Measurements from ENCODE around the gene DALRD3. TPM values are rescaled to one million over a fixed set of nuclear protein-coding genes. Genes with fewer than 3 reads are reported as not detected.

Gene DALRD3
- total and polyA plus RNA-seq, 7 donors, result 11.8 to 35.5 (median 19.8) TPM

DNA sequence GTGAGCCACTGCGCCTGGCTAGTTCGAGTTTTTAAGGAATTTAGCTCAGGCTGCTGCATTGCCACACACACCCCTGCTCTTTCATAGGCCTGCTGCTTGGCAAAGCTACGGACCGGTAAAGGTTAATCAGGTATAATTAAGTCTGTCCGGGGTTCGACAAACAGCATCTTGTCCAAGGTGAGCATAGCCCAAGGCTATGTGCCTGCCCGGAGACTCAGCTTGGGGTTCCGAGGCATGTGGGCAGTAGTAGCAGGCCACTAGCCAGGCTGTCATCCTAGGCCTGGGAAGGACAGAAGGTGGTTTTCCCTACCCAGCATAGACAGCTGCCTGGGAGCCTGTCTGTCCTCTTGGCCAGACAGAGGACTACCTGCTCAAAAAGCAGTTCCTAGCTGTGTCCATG, 21.7 kb downstream of the DALRD3 start:
- H3K27me3 ChIP-seq, result no peaks in the 10 kb centered on the region
- peaks cover 0 to 19% (median 5%) of the 10 kb centered on the region in 4 donors for H3K36me3 ChIP-seq
- no peak for TF ChIP-seq EP300 (IDR thresholded peaks at IDR 0.05)
- TF ChIP-seq POLR2AphosphoS5 (IDR thresholded peaks at IDR 0.05), result no peak
- DNase-seq, result no peak
- H3K27ac ChIP-seq, result no peak overlapping the region
- H3K9me3 ChIP-seq, result no peaks in the 10 kb centered on the region
- H3K4me1 ChIP-seq, result peaks cover 0 to 7% (median 6%) of the 10 kb centered on the region in 4 donors
- H3K4me3 ChIP-seq, result no peak overlapping the region
- 94 to 95% methylated on average over 8 of the region's 8 CpGs for WGBS, 2 donors
- intact Hi-C loops (cut with DNase I), result no loop called here

DNA sequence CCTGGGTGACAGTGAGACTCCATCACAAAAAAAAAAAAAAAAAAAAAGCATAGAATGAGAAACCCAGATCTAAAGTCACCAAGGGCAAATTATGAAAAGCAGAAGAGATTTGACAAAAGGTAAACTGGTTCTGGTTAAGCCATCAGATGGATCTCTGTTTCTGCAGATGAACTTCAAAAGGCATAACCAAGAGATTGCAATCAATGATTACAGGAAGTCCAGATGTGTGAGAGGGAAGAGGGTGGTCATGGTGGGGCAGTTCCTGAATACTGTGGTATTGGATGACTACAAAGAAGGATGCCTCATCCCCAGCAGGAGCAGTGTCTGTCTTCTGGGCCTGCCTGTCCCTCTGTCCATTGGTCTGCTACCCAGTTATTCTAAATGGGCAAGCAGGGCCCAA, 24.5 kb downstream of the DALRD3 start:
- TF ChIP-seq POLR2A (IDR thresholded peaks at IDR 0.05), result no peak
- TF ChIP-seq EP300 (IDR thresholded peaks at IDR 0.05), result no peak
- TF ChIP-seq POLR2AphosphoS5 (IDR thresholded peaks at IDR 0.05), result no peak
- TF ChIP-seq, protein P1, sequence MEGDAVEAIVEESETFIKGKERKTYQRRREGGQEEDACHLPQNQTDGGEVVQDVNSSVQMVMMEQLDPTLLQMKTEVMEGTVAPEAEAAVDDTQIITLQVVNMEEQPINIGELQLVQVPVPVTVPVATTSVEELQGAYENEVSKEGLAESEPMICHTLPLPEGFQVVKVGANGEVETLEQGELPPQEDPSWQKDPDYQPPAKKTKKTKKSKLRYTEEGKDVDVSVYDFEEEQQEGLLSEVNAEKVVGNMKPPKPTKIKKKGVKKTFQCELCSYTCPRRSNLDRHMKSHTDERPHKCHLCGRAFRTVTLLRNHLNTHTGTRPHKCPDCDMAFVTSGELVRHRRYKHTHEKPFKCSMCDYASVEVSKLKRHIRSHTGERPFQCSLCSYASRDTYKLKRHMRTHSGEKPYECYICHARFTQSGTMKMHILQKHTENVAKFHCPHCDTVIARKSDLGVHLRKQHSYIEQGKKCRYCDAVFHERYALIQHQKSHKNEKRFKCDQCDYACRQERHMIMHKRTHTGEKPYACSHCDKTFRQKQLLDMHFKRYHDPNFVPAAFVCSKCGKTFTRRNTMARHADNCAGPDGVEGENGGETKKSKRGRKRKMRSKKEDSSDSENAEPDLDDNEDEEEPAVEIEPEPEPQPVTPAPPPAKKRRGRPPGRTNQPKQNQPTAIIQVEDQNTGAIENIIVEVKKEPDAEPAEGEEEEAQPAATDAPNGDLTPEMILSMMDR (IDR thresholded peaks at IDR 0.05), result no peak
- H3K27me3 ChIP-seq, result no peaks in the 10 kb centered on the region
- H3K4me3 ChIP-seq, result no peak overlapping the region
- H3K36me3 ChIP-seq, result peaks cover 0 to 19% (median 5%) of the 10 kb centered on the region in 4 donors
- DNase-seq, result no peak
- intact Hi-C loops (cut with DNase I), result no loop called here
- no peak overlapping the region for H3K27ac ChIP-seq
- H3K4me1 ChIP-seq, result peaks cover 0 to 28% (median 25%) of the 10 kb centered on the region in 4 donors
- no peaks in the 10 kb centered on the region for H3K9me3 ChIP-seq

DNA sequence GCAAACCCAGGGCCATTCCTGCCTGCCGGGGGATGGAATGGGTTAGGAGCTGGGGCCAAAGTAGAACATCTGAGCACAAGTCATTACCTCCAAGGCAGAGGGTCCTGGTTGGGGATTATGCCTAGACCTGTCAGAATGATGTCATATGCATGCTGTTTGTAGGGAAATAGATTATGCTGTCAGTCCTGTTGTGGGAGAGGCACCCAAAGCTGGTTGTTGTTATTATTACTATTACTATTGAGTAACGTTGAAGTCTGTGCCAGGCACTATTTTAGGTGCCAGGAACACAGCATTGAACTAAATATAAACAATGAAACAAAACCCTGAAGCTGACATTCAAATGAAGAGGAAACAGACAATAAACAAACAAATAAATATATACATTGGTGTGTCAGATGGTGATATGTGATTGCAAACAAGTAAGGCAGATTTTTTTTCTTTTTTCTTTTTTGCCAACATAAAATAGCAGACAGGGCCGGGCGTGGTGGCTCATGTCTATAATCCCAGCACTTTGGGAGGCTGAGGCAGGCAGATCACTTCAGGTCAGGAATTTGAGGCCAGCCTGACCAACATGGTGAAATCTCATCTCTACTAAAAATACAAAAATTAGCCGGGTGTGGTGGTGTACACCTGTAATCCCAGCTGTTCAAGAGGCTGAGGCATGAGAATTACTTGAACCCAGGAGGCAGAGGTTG, 26.4 kb downstream of the DALRD3 start:
- Histone ChIP-seq H3K36me3 (peaks cover 0 to 11% (median 7%) of the 10 kb centered on the region in 4 donors), H3K27ac (peak overlapping the region in 3 of 4 donors; percentile 93 to 97 (median 95)), H3K4me1 (peaks cover 0 to 33% (median 26%) of the 10 kb centered on the region in 4 donors), H3K4me3 (peak overlapping the region in 2 of 4 donors; percentile 91 to 95), H3K27me3 (no peaks in the 10 kb centered on the region), H3K9me3 (no peaks in the 10 kb centered on the region)
- DNase-seq, result no peak
- intact Hi-C loops (cut with DNase I), result loop anchor here (2.0 kb wide), 1 partner anchor 15 kb away; the partner anchor contains the start of gene WDR6
- 62 to 77% methylated on average over 5 of the region's 5 CpGs for WGBS, 2 donors
- TF ChIP-seq, protein P1 (IDR thresholded peaks at IDR 0.05), result no peak
- TF ChIP-seq EP300 (IDR thresholded peaks at IDR 0.05) (no peak), POLR2AphosphoS5 (IDR thresholded peaks at IDR 0.05) (no peak), POLR2A (IDR thresholded peaks at IDR 0.05) (no peak)

DNA sequence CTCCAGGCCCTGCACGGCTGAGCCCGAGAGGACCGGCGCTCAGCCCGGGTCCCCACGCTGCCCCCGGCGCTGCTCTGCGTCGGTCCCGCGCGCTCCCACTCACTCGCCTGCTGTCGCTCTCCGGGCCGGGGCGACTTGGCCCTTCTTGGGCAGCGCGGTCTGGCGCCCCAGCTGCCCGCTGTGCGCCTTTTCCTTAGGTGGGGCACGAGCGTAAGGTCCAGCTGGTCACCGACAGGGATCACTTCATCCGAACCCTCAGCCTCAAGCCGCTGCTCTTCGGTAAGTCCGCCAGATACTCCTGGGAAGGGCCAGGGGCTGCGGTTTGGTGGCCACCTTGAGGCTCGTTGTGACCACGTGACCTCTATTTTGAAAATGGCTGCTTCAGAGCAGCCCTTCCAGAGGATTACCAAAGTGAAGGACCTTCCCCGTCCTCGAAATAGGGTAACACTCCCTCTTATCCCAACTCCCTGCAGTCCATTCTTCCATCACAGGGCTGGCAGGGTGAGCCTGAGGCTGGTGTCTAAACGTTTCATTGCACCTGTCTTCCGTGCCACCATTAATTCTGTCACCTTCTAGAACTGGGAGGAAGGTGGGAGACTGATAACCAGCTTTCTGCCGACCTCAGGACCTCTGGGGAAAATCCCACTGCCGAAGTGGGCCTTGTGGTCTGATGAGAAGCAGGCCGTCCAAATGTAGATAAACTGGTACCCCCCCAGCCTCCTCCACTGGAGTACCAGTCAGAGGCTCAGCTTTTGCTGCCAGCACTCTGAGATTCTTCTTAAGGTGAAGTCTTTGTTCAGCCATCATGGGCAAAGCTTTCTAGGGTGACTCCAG, 27.5 kb downstream of the DALRD3 start:
- Histone ChIP-seq H3K9me3 (no peaks in the 10 kb centered on the region), H3K36me3 (peaks cover 0 to 13% (median 3%) of the 10 kb centered on the region in 4 donors), H3K4me3 (peak overlapping the region; percentile 62 to 95 (median 90)), H3K4me1 (peaks cover 0 to 33% (median 26%) of the 10 kb centered on the region in 4 donors), H3K27ac (peak overlapping the region; percentile 93 to 97 (median 96)), H3K27me3 (no peaks in the 10 kb centered on the region)
- intact Hi-C loops (cut with DNase I), result loop anchor here (2.0 kb wide), 1 partner anchor 16 kb away; the partner anchor contains the start of gene WDR6
- TF ChIP-seq EP300 (IDR thresholded peaks at IDR 0.05) (no peak), POLR2A (IDR thresholded peaks at IDR 0.05) (no peak), POLR2AphosphoS5 (IDR thresholded peaks at IDR 0.05) (no peak)
- TF ChIP-seq, protein P1 (IDR thresholded peaks at IDR 0.05), result no peak
- 1 to 5% methylated on average over 40 of the region's 40 CpGs for WGBS, 2 donors
- no peak for DNase-seq
